ENCODE results near the gene MYOM1.

Gene MYOM1

GRCh38 chr18:3107740-3108151 is 112.0 kb downstream of the MYOM1 start:
- Histone ChIP-seq H3K4me1 (ENCODE audit: low read length) (0 out of 2 replicates have a peak, but pooled peaks cover 9% of the 10 kb centered on the region), H3K4me2 (ENCODE audit: low read depth, low read length) (no peak overlapping the region), H3K27ac (ENCODE audit: low read length) (no peak overlapping the region), H3K9me2 (replicated peaks; ENCODE audit: insufficient read depth, low read length) (no peaks in the 10 kb centered on the region), H3K79me2 (ENCODE audit: low read length) (no peaks in the 10 kb centered on the region), H2AFZ (ENCODE audit: low read length) (no peak overlapping the region), H3K4me3 (ENCODE audit: low read length) (no peak overlapping the region), H3K9me3 (replicated peaks; ENCODE audit: insufficient read depth, low read length) (no peaks in the 10 kb centered on the region), H3F3A (ENCODE audit: insufficient read depth, low read length) (no peaks in the 10 kb centered on the region), H4K20me1 (ENCODE audit: insufficient read depth, low read length) (no peaks in the 10 kb centered on the region), H3K27me3 (replicated peaks; ENCODE audit: insufficient read depth, low read length) (no peaks in the 10 kb centered on the region), H3K36me3 (replicated peaks; ENCODE audit: insufficient read depth, low read length) (no peaks in the 10 kb centered on the region), H3K9ac (ENCODE audit: low read length) (no peak overlapping the region)
- no peak for TF ChIP-seq EZH2phosphoT487 (IDR thresholded peaks at IDR 0.05; ENCODE audit: low read length)
- no peak for TF ChIP-seq EZH2 (optimal IDR thresholded peaks at IDR 0.05; ENCODE audit: low read depth, low read length)
- no peak for TF ChIP-seq CTCF (IDR thresholded peaks at IDR 0.05; ENCODE audit: low read length)
- DNase-seq, result peak; percentile 15

- no peak overlapping the region for H3K9ac ChIP-seq (ENCODE audit: low read length)
- TF ChIP-seq CTCF (IDR thresholded peaks at IDR 0.05; ENCODE audit: low read length) (no peak), EZH2phosphoT487 (IDR thresholded peaks at IDR 0.05; ENCODE audit: low read length) (no peak), EZH2 (optimal IDR thresholded peaks at IDR 0.05; ENCODE audit: low read depth, low read length) (no peak)
- no peaks in the 10 kb centered on the region for H3K9me2 ChIP-seq (replicated peaks; ENCODE audit: insufficient read depth, low read length)
- H3K4me2 ChIP-seq (ENCODE audit: low read depth, low read length), result no peak overlapping the region
- H3K79me2 ChIP-seq (ENCODE audit: low read length), result no peaks in the 10 kb centered on the region
- no peaks in the 10 kb centered on the region for H3K36me3 ChIP-seq (replicated peaks; ENCODE audit: insufficient read depth, low read length)
- no peaks in the 10 kb centered on the region for H3K27me3 ChIP-seq (replicated peaks; ENCODE audit: insufficient read depth, low read length)
- DNase-seq, result no peak
- no peak overlapping the region for H3K4me3 ChIP-seq (ENCODE audit: low read length)
- no peak overlapping the region for H2AFZ ChIP-seq (ENCODE audit: low read length)
- H3F3A ChIP-seq (ENCODE audit: insufficient read depth, low read length), result no peaks in the 10 kb centered on the region
- no peak overlapping the region for H3K27ac ChIP-seq (ENCODE audit: low read length)
- no peaks in the 10 kb centered on the region for H4K20me1 ChIP-seq (ENCODE audit: insufficient read depth, low read length)
- H3K4me1 ChIP-seq (ENCODE audit: low read length), result 0 out of 2 replicates have a peak, but pooled peaks cover 9% of the 10 kb centered on the region
- H3K9me3 ChIP-seq (replicated peaks; ENCODE audit: insufficient read depth, low read length), result no peaks in the 10 kb centered on the region
Observed at GRCh38 chr18:3104190-3105054, 115.3 kb downstream of the MYOM1 start.

GRCh38 chr18:3103576-3103975 is 116.2 kb downstream of the MYOM1 start:
- no peak overlapping the region for H3K27ac ChIP-seq (ENCODE audit: low read length)
- no peaks in the 10 kb centered on the region for H3F3A ChIP-seq (ENCODE audit: insufficient read depth, low read length)
- no peak overlapping the region for H3K4me2 ChIP-seq (ENCODE audit: low read depth, low read length)
- DNase-seq, result no peak
- no peak overlapping the region for H3K9ac ChIP-seq (ENCODE audit: low read length)
- H3K27me3 ChIP-seq (replicated peaks; ENCODE audit: insufficient read depth, low read length), result no peaks in the 10 kb centered on the region
- no peaks in the 10 kb centered on the region for H3K9me2 ChIP-seq (replicated peaks; ENCODE audit: insufficient read depth, low read length)
- no peak overlapping the region for H2AFZ ChIP-seq (ENCODE audit: low read length)
- H4K20me1 ChIP-seq (ENCODE audit: insufficient read depth, low read length), result no peaks in the 10 kb centered on the region
- no peaks in the 10 kb centered on the region for H3K79me2 ChIP-seq (ENCODE audit: low read length)
- H3K36me3 ChIP-seq (replicated peaks; ENCODE audit: insufficient read depth, low read length), result no peaks in the 10 kb centered on the region
- TF ChIP-seq CTCF (IDR thresholded peaks at IDR 0.05; ENCODE audit: low read length), result no peak
- no peak for TF ChIP-seq EZH2phosphoT487 (IDR thresholded peaks at IDR 0.05; ENCODE audit: low read length)
- TF ChIP-seq EZH2 (optimal IDR thresholded peaks at IDR 0.05; ENCODE audit: low read depth, low read length), result no peak
- 0 out of 2 replicates have a peak, but pooled peaks cover 9% of the 10 kb centered on the region for H3K4me1 ChIP-seq (ENCODE audit: low read length)
- no peaks in the 10 kb centered on the region for H3K9me3 ChIP-seq (replicated peaks; ENCODE audit: insufficient read depth, low read length)
- H3K4me3 ChIP-seq (ENCODE audit: low read length), result no peak overlapping the region

Data from MM.1S (cell line).